Mesothelial cell of epicardium (in vitro differentiated cells): Measurements from ENCODE around the gene LCE7A. TPM values are rescaled to one million over a fixed set of nuclear protein-coding genes. Genes with fewer than 3 reads are reported as not detected.

Experiments used
- DNase-seq, 2 experiments: peaks; one replicate each; pipeline ENCODE4 v3.0.0; 2021; ENCODE audit warnings: low spot score in 2 of 2; ENCODE audit not compliant: unreplicated experiment in 2 of 2
- H3K27ac Mint-ChIP-seq: 2 replicates; pipeline ENCODE4 v1.8.0; 2021; ENCODE audit warnings: mixed read lengths
- H3K27me3 Mint-ChIP-seq: 2 replicates; pipeline ENCODE4 v1.8.0; 2021; ENCODE audit warnings: low read depth, mixed read lengths
- H3K36me3 Mint-ChIP-seq: 2 replicates; pipeline ENCODE4 v1.8.0; 2021; ENCODE audit warnings: mixed read lengths
- H3K4me1 Mint-ChIP-seq: 2 replicates; pipeline ENCODE4 v1.8.0; 2021; ENCODE audit warnings: mixed read lengths
- H3K4me3 Mint-ChIP-seq: 2 replicates; pipeline ENCODE4 v1.8.0; 2021; ENCODE audit warnings: mild to moderate bottlenecking, moderate library complexity, mixed read lengths
- H3K9me3 Mint-ChIP-seq: 2 replicates; pipeline ENCODE4 v1.8.0; 2021; ENCODE audit warnings: mixed read lengths
- CTCF ChIP-seq: fragments of 200-600 bp; sonication (generic); IDR thresholded peaks from one replicate; pipeline ENCODE4 v1.5.0; 2021; ENCODE audit warnings: antibody characterized with exemption; ENCODE audit not compliant: unreplicated experiment
- total RNA-seq: library from RNA; stranded (reverse); gene quantifications from 3 replicates; pipeline ENCODE4 v1.2.1, GENCODE V29; 2021

The LCE7A gene
- total RNA-seq, 1 donor from 2014 or later: not detected

- peaks cover 52% of the 10 kb centered on the region for H3K9me3 Mint-ChIP-seq
- H3K27me3 Mint-ChIP-seq: no peaks in the 10 kb centered on the region
- H3K36me3 Mint-ChIP-seq: no peaks in the 10 kb centered on the region
- H3K4me1 Mint-ChIP-seq: no peaks in the 10 kb centered on the region
- no peak overlapping the region for H3K27ac Mint-ChIP-seq
- TF ChIP-seq CTCF: no peak
- no peak for DNase-seq
- H3K4me3 Mint-ChIP-seq: no peak overlapping the region
Measured at GRCh38 chr1:152904688-152905440, 45.1 kb downstream of the LCE7A start.

- TF ChIP-seq CTCF: no peak
- H3K27ac Mint-ChIP-seq: no peak overlapping the region
- H3K4me1 Mint-ChIP-seq: no peaks in the 10 kb centered on the region
- H3K36me3 Mint-ChIP-seq: no peaks in the 10 kb centered on the region
- H3K27me3 Mint-ChIP-seq: no peaks in the 10 kb centered on the region
- H3K4me3 Mint-ChIP-seq: no peak overlapping the region
- peaks cover 45% of the 10 kb centered on the region for H3K9me3 Mint-ChIP-seq
- no peak for DNase-seq
Measured at GRCh38 chr1:152906023-152906565, 46.3 kb downstream of the LCE7A start.

- no peak within 1 kb of the TSS for H3K27ac Mint-ChIP-seq
Measured at GRCh38 chr1:152907686-152908601, 48.1 kb downstream of the LCE7A start, which contains the start of gene IVL. IVL (plus strand) TSS chr1:152908546; CDS start chr1:152909798, 1,252 bp downstream.

GRCh38 chr1:152909206-152909605, 49.4 kb downstream of the LCE7A start:
- no peaks in the 10 kb centered on the region for H3K27me3 Mint-ChIP-seq
- no peak for DNase-seq
- no peaks in the 10 kb centered on the region for H3K4me1 Mint-ChIP-seq
- H3K27ac Mint-ChIP-seq: no peak overlapping the region
- H3K9me3 Mint-ChIP-seq: peaks cover 48% of the 10 kb centered on the region
- H3K4me3 Mint-ChIP-seq: no peak overlapping the region
- no peak for TF ChIP-seq CTCF
- H3K36me3 Mint-ChIP-seq: no peaks in the 10 kb centered on the region

More at GRCh38 chr1:152907686-152908601, 48.1 kb downstream of the LCE7A start, which contains the start of gene IVL:
- TF ChIP-seq CTCF: no peak
- Mint-ChIP-seq H3K9me3 (peaks cover 51% of the 10 kb centered on the region), H3K27me3 (no peaks in the 10 kb centered on the region), H3K36me3 (no peaks in the 10 kb centered on the region), H3K4me3 (no peak within 1 kb of the TSS), H3K4me1 (no peaks in the 10 kb centered on the region)
- DNase-seq: no peak

Other genes starting within 250 kb of the LCE7A start
- not detected in 3 replicates for gene LCE3B, start 246.2 kb upstream of the LCE7A start, total RNA-seq
- not detected in 3 replicates for gene LCE3A, start 236.9 kb upstream of the LCE7A start, total RNA-seq
- not detected in 3 replicates for gene LCE2D, start 196.6 kb upstream of the LCE7A start, total RNA-seq
- gene LCE2C, start 184.7 kb upstream of the LCE7A start, total RNA-seq: not detected in 3 replicates
- not detected in 3 replicates for gene LCE2B, start 173.9 kb upstream of the LCE7A start, total RNA-seq
- not detected in 3 replicates for gene LCE2A, start 161.7 kb upstream of the LCE7A start, total RNA-seq
- not detected in 3 replicates for gene LCE4A, start 151.8 kb upstream of the LCE7A start, total RNA-seq
- not detected in 3 replicates for gene KPRP, start 102.0 kb upstream of the LCE7A start, total RNA-seq
- not detected in 3 replicates for gene LCE1F, start 84.9 kb upstream of the LCE7A start, total RNA-seq
- gene LCE1E, start 73.7 kb upstream of the LCE7A start, total RNA-seq: not detected in 3 replicates
- not detected in 3 replicates for gene LCE1D, start 63.3 kb upstream of the LCE7A start, total RNA-seq
- gene LCE1C, start 53.3 kb upstream of the LCE7A start, total RNA-seq: not detected in 3 replicates
- not detected in 3 replicates for gene LCE1B, start 48.0 kb upstream of the LCE7A start, total RNA-seq
- gene LCE1A, start 32.5 kb upstream of the LCE7A start, total RNA-seq: not detected in 3 replicates
- not detected in 3 replicates for gene LCE6A, start 17.1 kb upstream of the LCE7A start, total RNA-seq
- gene SMCP, start 18.3 kb downstream of the LCE7A start, total RNA-seq: not detected in 3 replicates
- 0.11 to 0.34 TPM (median 0.27 TPM) in 3 replicates for gene IVL, start 48.5 kb downstream of the LCE7A start, total RNA-seq
- not detected in 3 replicates for gene SPRR5, start 87.2 kb downstream of the LCE7A start, total RNA-seq
- gene SPRR4, start 110.7 kb downstream of the LCE7A start, total RNA-seq: not detected in 3 replicates
- gene SPRR1A, start 124.1 kb downstream of the LCE7A start, total RNA-seq: not detected in 3 replicates
- not detected in 3 replicates for gene SPRR3, start 141.8 kb downstream of the LCE7A start, total RNA-seq
- not detected in 3 replicates for gene SPRR1B, start 171.2 kb downstream of the LCE7A start, total RNA-seq
- not detected in 3 replicates for gene SPRR2D, start 181.1 kb downstream of the LCE7A start, total RNA-seq
- not detected in 3 replicates for gene SPRR2A, start 197.5 kb downstream of the LCE7A start, total RNA-seq
- not detected in 3 replicates for gene SPRR2B, start 211.6 kb downstream of the LCE7A start, total RNA-seq
- 1.2 to 1.9 TPM (median 1.9 TPM) in 3 replicates for gene SPRR2E, start 234.5 kb downstream of the LCE7A start, total RNA-seq